Tibial artery (tissue), 4 donors: ENCODE data around the gene SLC7A6OS.
A peak's percentile ranks its signal among the peaks of the same experiment; 100 is the strongest.
"Not testable (repeated sequence)": the region's sequence is repeated elsewhere in the genome, so short reads cannot be mapped to it uniquely, and the experiment has no call there.

Experiments
- DNase-seq, 2 donors: peaks; one replicate each; pipeline ENCODE4 v3.0.0-alpha.2; 2019
- H3K27ac ChIP-seq, 2 donors: fragments of 200-600 bp; sonication (generic) in 1 of 2; 1 replicate in 1 of 2; 2 replicates in 1 of 2; pipeline ENCODE4 v1.5.1; 2018 to 2019; ENCODE audit warnings: mild to moderate bottlenecking in 1 of 2
- H3K27me3 ChIP-seq, 2 donors: fragments of 200-600 bp; sonication (generic) in 1 of 2; one replicate each; pipeline versions ENCODE4 v1.5.1 to v1.6.0; 2016 to 2019
- H3K36me3 ChIP-seq, 3 donors: fragments of 200-600 bp; sonication (generic) in 2 of 3; one replicate each; pipeline ENCODE4 v1.5.1; 2016 to 2019; ENCODE audit warnings: mild to moderate bottlenecking in 2 of 3
- H3K4me1 ChIP-seq, 4 donors: fragments of 200-600 bp; sonication (generic) in 2 of 4; 1 replicate in 3 of 4; 2 replicates in 1 of 4; pipeline ENCODE4 v1.5.1; 2016 to 2019
- H3K4me3 ChIP-seq, 2 donors: fragments of 200-600 bp; sonication (generic) in 1 of 2; 1 replicate in 1 of 2; 2 replicates in 1 of 2; pipeline ENCODE4 v1.5.1; 2018 to 2019; ENCODE audit warnings: mild to moderate bottlenecking in 2 of 2
- H3K9me3 ChIP-seq, 3 donors: fragments of 200-600 bp; sonication (generic) in 1 of 3; one replicate each; pipeline ENCODE4 v1.5.1; 2016 to 2019
- intact Hi-C: fragments of 100-400 bp; cut with DNase I; formaldehyde crosslinking; loops from one replicate; pipeline ENCODE4 v1.15.0; 2023; ENCODE audit warnings: low total_unique reads
- TF ChIP-seq, protein P1 (sequence below), 2 experiments: fragments of 200-600 bp in 1 of 2; fragments of 450-650 bp in 1 of 2; IDR thresholded peaks; one replicate each; pipeline ENCODE4 v1.5.1; 2017 to 2019; ENCODE audit warnings: antibody characterized with exemption in 2 of 2, mild to moderate bottlenecking in 1 of 2, moderate library complexity in 1 of 2

Gene SLC7A6OS

DNA sequence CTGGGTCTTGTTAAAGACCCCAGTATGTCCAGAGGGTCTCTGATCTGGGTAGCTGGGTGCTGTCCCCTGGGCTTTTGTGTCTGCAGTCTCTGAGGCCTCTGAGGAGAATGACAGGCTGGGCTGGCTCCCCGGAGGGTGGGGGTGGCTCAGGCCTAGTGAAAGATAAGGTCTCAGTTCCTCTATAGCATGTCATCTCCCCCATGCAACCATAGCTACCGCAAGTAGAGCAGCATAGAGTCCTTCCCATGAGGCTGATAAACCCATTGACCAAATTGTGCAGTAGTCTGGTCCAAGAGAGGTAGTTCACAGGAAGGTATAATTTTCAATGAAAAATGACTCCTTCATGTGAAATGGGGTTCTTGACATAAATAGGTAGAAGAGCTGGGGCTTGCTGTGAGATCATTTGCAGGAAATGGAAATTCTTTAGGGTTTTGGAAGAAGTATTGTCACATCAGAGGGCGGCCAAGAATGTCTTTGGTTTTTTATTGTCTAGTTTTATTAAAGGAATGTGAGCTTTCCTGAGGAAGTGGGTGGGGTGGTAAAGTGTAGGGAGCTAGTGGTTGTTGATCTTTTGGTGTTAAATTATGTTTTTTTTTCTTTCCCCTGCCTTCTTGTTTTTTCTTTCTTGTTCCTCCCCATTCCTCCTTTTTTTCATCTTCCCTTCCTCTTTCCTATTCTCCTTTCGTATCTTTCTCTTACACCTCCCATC is 21.0 kb downstream of the SLC7A6OS start:
- H3K9me3 ChIP-seq, result no peaks in the 10 kb centered on the region
- H3K27me3 ChIP-seq, result no peaks in the 10 kb centered on the region
- no peak overlapping the region for H3K4me3 ChIP-seq
- H3K36me3 ChIP-seq, result peaks cover 24 to 45% (median 31%) of the 10 kb centered on the region in 3 donors
- intact Hi-C loops, result no loop called here
- H3K27ac ChIP-seq, result peak overlapping the region; percentile 74 to 80
- TF ChIP-seq, protein P1, sequence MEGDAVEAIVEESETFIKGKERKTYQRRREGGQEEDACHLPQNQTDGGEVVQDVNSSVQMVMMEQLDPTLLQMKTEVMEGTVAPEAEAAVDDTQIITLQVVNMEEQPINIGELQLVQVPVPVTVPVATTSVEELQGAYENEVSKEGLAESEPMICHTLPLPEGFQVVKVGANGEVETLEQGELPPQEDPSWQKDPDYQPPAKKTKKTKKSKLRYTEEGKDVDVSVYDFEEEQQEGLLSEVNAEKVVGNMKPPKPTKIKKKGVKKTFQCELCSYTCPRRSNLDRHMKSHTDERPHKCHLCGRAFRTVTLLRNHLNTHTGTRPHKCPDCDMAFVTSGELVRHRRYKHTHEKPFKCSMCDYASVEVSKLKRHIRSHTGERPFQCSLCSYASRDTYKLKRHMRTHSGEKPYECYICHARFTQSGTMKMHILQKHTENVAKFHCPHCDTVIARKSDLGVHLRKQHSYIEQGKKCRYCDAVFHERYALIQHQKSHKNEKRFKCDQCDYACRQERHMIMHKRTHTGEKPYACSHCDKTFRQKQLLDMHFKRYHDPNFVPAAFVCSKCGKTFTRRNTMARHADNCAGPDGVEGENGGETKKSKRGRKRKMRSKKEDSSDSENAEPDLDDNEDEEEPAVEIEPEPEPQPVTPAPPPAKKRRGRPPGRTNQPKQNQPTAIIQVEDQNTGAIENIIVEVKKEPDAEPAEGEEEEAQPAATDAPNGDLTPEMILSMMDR (IDR thresholded peaks at IDR 0.05), result no peak
- DNase-seq, result no peak
- H3K4me1 ChIP-seq, result peaks cover 0 to 50% (median 17%) of the 10 kb centered on the region in 4 donors

DNA sequence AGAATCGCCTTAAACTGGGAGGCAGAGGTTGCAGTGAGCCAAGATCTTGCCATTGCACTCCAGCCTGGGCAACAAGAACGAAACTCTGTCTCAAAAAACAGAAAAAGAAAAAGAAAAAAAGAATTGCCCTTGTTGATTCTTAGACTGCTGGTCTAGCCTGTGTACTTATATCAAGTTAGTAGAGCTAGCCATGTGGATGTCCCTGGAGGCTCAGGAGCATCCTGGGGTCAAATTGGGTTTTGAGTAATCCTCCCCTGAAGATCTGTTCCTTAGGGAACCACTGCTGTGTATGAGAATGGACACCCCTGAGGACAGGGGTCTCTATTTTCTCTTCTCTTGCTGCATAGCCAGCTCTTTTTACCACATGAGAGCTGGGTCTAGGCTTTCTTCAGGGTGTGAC is 21.5 kb downstream of the SLC7A6OS start:
- Histone ChIP-seq H3K4me1 (peaks cover 0 to 50% (median 19%) of the 10 kb centered on the region in 4 donors), H3K36me3 (peaks cover 19 to 40% (median 25%) of the 10 kb centered on the region in 3 donors), H3K27ac (peak overlapping the region; percentile 74 to 80)

DNA sequence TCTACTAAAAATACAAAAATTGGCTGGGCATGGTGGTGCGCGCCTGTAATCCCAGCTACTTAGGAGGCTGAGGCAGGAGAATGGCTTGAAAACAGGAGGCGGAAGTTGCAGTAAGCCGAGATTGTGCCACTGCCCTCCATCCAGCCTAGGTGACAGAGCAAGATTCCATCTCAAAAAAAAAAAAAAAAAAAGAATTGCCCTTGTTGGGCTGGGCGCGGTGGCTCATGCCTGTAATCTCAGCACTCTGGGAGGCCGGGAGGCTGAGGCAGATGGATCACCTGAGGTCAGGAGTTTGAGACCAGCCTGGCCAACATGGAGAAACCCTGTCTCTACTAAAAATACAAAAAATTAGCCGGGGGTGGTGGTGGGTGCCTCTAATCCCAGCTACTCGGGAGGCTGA is 21.9 kb downstream of the SLC7A6OS start:
- peaks cover 0 to 50% (median 19%) of the 10 kb centered on the region in 4 donors for H3K4me1 ChIP-seq
- H3K9me3 ChIP-seq, DNase-seq, intact Hi-C loops, H3K4me3 ChIP-seq, H3K27me3 ChIP-seq: not testable (repeated sequence)
- H3K36me3 ChIP-seq, result peaks cover 15 to 36% (median 21%) of the 10 kb centered on the region in 3 donors
- peak overlapping the region; percentile 74 to 80 for H3K27ac ChIP-seq

More for the DNA sequence above, 21.5 kb downstream of the SLC7A6OS start:
- no peaks in the 10 kb centered on the region for H3K9me3 ChIP-seq
- TF ChIP-seq, protein P1 (IDR thresholded peaks at IDR 0.05), result no peak
- DNase-seq, result no peak
- no peak overlapping the region for H3K4me3 ChIP-seq
- intact Hi-C loops, result no loop called here
- H3K27me3 ChIP-seq, result no peaks in the 10 kb centered on the region

DNA sequence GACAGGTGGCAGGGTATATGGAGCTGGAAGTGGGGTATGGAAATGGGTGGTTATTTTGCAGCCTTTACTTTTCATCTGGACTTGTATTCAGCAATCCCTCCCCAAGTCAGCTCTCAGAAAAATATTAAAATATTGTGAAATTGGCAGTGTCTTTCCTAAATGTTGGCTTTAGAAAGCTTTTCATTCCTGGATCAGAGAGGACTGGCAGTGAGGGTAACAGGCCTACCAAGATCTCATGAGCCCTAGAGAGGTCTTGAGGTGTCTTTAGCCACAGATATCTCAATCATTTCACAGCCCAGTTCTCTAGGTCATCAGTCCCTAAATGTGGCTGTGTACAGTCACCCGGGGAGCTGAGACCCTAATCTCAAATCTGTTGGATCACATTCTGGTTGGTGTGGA is 22.5 kb downstream of the SLC7A6OS start:
- TF ChIP-seq, protein P1 (IDR thresholded peaks at IDR 0.05), result no peak
- H3K4me1 ChIP-seq, result peaks cover 0 to 50% (median 19%) of the 10 kb centered on the region in 4 donors
- H3K4me3 ChIP-seq, result no peak overlapping the region

DNA sequence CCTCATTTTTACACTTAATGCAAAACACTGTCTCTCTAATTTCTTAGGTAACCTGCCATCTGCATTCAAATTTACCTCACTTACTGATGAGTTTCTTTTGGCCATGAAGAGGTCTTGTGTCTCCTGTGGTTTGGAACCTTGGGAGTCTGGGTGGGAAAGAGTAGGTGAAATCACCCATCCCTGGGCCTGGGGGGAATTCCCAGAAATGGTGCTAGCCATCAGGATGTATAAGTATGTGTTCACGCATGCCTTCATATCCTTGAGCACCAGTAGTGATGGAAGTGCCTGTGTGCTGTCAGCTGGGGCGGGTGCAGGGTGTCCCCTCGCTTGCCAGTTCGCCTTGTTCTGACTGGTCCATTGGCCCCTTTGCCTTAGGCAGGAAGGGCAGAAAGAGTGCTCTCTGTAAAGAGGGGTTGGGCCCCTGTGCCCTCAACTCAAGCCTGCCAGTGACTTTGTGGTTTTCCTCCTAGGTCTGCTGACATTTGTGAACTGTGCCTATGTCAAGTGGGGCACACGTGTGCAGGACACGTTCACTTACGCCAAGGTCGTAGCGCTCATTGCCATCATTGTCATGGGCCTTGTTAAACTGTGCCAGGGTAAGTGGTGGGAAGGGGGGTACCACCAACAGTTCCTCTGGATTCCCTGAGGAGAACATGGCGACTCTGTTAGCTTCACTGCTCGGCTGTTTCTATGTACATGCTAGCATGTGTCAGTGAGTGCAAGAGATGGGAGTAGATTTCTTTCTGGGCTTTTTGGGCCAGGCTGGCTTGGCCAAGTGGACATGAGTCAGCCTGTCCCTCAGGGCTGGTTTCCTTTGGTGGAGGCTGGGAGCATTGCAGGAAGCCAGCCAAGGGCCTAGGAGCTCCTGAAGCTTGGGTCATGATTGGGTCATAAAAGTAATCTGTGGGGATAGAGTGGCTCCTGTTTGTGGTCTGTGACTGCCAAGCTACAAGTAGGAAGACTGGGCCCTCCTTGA is 23.2 kb downstream of the SLC7A6OS start:
- no peaks in the 10 kb centered on the region for H3K9me3 ChIP-seq
- peaks cover 8 to 30% (median 27%) of the 10 kb centered on the region in 3 donors for H3K36me3 ChIP-seq
- DNase-seq, result peak; percentile 90 to 95
- TF ChIP-seq, protein P1 (IDR thresholded peaks at IDR 0.05), result peak in 1 of 2 experiments; percentile 41
- H3K4me1 ChIP-seq, result peaks cover 0 to 50% (median 19%) of the 10 kb centered on the region in 4 donors
- H3K27ac ChIP-seq, result peak overlapping the region; percentile 74 to 80
- H3K4me3 ChIP-seq, result no peak overlapping the region
- H3K27me3 ChIP-seq, result no peaks in the 10 kb centered on the region
- intact Hi-C loops, result no loop called here

More for the DNA sequence above, 22.5 kb downstream of the SLC7A6OS start:
- DNase-seq, result no peak
- Histone ChIP-seq H3K36me3 (peaks cover 9 to 31% (median 23%) of the 10 kb centered on the region in 3 donors), H3K27ac (peak overlapping the region; percentile 74 to 80), H3K9me3 (no peaks in the 10 kb centered on the region), H3K27me3 (no peaks in the 10 kb centered on the region)
- intact Hi-C loops, result no loop called here
